AG04449 (cell line): ENCODE results near the gene CLIC5.

Source experiments
- CTCF ChIA-PET: fragments of 350-600 bp; formaldehyde crosslinking; extraction: SDS; loops from one replicate; lab custom pipeline; 2021; ENCODE audit warnings: antibody characterized with exemption; lab: Yijun Ruan, JAX
- POLR2A ChIA-PET: fragments of 400-600, 350-600 bp; formaldehyde crosslinking; extraction: SDS; loops from one replicate; lab custom pipeline; 2020; ENCODE audit warnings: antibody characterized with exemption, inconsistent platforms; lab: Yijun Ruan, JAX
- DNase-seq: peaks from one replicate; pipeline ENCODE4 v3.0.0-alpha.2; 2010; ENCODE audit warnings: low read depth, low spot score
- H3K4me3 ChIP-seq: 2 replicates; pipeline ENCODE4 v1.5.1; 2011; ENCODE audit warnings: low read depth, mild to moderate bottlenecking, control low read depth, low read length
- TF ChIP-seq, protein P1 (sequence below): IDR thresholded peaks from one replicate; pipeline ENCODE4 v1.5.1; 2011; ENCODE audit warnings: mild to moderate bottlenecking, moderate library complexity, low read length, control low read depth, inconsistent platforms; ENCODE audit not compliant: insufficient read depth; ENCODE audit errors: missing control alignments

CLIC5 gene

GRCh38 chr6:45899683-45899946, 116.0 kb downstream of the CLIC5 start:
- CTCF ChIA-PET: interaction anchor here (1.1 kb wide), 1 partner anchor 19 kb away, joined by 3 read pairs; no protein-coding TSS in a partner anchor
- POLR2A ChIA-PET: no interaction called here
- TF ChIP-seq, protein P1, sequence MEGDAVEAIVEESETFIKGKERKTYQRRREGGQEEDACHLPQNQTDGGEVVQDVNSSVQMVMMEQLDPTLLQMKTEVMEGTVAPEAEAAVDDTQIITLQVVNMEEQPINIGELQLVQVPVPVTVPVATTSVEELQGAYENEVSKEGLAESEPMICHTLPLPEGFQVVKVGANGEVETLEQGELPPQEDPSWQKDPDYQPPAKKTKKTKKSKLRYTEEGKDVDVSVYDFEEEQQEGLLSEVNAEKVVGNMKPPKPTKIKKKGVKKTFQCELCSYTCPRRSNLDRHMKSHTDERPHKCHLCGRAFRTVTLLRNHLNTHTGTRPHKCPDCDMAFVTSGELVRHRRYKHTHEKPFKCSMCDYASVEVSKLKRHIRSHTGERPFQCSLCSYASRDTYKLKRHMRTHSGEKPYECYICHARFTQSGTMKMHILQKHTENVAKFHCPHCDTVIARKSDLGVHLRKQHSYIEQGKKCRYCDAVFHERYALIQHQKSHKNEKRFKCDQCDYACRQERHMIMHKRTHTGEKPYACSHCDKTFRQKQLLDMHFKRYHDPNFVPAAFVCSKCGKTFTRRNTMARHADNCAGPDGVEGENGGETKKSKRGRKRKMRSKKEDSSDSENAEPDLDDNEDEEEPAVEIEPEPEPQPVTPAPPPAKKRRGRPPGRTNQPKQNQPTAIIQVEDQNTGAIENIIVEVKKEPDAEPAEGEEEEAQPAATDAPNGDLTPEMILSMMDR: no peak
- no peak overlapping the region for H3K4me3 ChIP-seq
- no peak for DNase-seq

DNA sequence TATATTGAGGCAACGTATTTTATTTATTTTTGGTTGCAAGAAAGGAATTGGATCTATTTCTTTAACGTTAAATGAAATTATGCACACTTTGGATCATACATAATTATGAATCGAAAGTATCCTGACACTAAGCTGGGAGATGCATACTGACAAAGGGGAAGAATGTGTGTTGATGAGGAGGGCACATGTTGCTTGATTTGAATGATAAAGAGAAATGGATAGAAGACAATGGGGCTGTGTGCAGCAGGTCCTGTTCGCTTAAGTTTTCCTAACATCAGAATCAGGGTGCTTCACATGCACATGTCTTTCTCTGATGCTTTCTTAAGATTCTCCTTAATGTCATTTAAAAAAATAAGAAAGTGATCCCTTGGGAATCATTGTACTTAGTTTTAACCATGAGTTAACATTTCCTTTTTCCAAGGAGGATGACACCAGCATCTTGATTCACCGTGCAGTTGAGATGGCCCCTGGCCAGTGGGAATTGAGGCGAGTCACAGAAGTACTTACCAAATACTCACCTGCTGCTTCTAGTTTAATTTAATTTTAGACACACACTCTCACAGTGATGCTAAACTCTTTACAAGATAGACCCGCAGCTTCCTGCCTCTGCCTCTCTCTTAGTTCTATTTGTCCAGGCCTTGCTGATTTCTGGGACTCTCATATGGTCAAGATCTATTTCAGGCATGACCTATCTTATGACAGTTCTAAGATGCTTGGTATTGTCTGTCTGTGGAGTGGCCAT, 116.5 kb downstream of the CLIC5 start:
- ChIA-PET CTCF (no interaction called here), POLR2A (no interaction called here)
- no peak overlapping the region for H3K4me3 ChIP-seq
- TF ChIP-seq, protein P1: no peak
- no peak for DNase-seq

GRCh38 chr6:45896783-45897441, 118.7 kb downstream of the CLIC5 start:
- no peak overlapping the region for H3K4me3 ChIP-seq
- POLR2A ChIA-PET: no interaction called here
- TF ChIP-seq, protein P1: no peak
- peak; percentile 12 for DNase-seq
- CTCF ChIA-PET: interaction anchor here (0.9 to 1.3 kb wide), 2 partner anchors 30 to 34 kb away, joined by 3 read pairs; no protein-coding TSS in a partner anchor

DNA sequence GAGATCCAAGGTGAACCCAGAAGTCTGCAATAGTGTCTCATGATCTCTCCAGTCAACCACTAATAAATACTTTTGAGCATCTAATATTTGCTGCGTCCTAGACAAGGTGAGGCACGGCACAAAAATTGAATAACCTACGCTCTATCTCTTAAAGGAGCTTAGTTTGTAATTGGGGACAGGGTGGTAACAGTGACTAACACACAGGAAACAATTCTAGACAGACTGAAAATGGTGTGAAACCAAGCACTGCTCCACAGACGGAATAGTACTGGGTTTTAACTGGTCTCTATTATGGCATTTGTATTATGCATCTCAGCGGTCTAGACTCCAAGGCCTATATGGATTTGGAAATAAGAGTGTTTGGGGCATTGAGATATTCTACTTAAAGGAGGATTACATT, 120.1 kb downstream of the CLIC5 start:
- no peak overlapping the region for H3K4me3 ChIP-seq
- POLR2A ChIA-PET: no interaction called here
- TF ChIP-seq, protein P1: no peak
- no peak for DNase-seq
- CTCF ChIA-PET: interaction anchor here (0.9 to 1.6 kb wide), 2 partner anchors 16 to 27 kb away, joined by 4 read pairs; no protein-coding TSS in a partner anchor

DNA sequence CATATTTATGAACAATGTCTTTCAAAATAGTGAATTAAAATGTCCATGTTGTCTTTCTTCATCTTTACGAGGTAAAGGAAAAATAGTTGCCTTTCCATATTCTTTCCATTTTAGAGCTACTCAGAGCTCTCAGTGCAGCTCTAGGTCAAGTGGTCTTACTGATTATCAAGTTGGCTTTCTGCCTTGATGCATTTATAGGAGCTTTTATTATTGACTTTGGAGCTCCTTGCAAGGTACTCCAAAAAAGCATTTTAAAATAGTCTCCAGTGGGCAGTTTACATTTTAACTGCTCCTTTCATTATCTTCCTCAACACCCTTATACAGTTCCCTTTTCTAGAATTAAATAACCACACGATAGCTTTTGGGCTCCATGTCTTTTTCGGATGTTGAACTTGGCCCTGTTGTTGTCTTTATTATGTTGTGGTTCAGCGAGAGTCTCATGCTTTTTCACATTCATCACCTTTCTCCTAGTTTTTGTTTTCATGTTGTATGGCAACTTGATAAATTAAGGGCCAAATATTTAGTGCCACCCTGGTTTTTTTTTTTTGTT, 122.9 kb downstream of the CLIC5 start:
- TF ChIP-seq, protein P1: no peak
- DNase-seq: no peak
- CTCF ChIA-PET: no interaction called here

GRCh38 chr6:45892196-45892595, 123.5 kb downstream of the CLIC5 start:
- H3K4me3 ChIP-seq: no peak overlapping the region
- CTCF ChIA-PET: no interaction called here
- POLR2A ChIA-PET: no interaction called here
- TF ChIP-seq, protein P1: no peak
- no peak for DNase-seq

More for the DNA sequence above, 122.9 kb downstream of the CLIC5 start:
- H3K4me3 ChIP-seq: no peak overlapping the region
- POLR2A ChIA-PET: no interaction called here
